Activated T-cell treated with anti-CD3 and anti-CD28 coated beads, Interleukin-2, amount 50 U/mL, for 24 hours (primary cell): ENCODE measurements around the gene BICC1.

Experiments used
- DNase-seq: peaks from one replicate; pipeline ENCODE4 v3.0.0-alpha.2; 2020
- H3K27ac Mint-ChIP-seq: 2 replicates; pipeline ENCODE4 v1.8.0; 2020; ENCODE audit warnings: mild to moderate bottlenecking, mixed read lengths
- H3K27me3 Mint-ChIP-seq: 2 replicates; pipeline ENCODE4 v1.8.0; 2020; ENCODE audit warnings: mixed read lengths
- H3K36me3 Mint-ChIP-seq: 2 replicates; pipeline ENCODE4 v1.8.0; 2020; ENCODE audit warnings: low read depth, mixed read lengths
- H3K4me1 Mint-ChIP-seq: 2 replicates; pipeline ENCODE4 v1.8.0; 2020; ENCODE audit warnings: low read depth, mixed read lengths
- H3K4me3 Mint-ChIP-seq: 2 replicates; pipeline ENCODE4 v1.8.0; 2020; ENCODE audit warnings: mild to moderate bottlenecking, moderate library complexity, mixed read lengths
- H3K9me3 Mint-ChIP-seq: 2 replicates; pipeline ENCODE4 v1.8.0; 2020; ENCODE audit warnings: mixed read lengths

Gene BICC1

DNA sequence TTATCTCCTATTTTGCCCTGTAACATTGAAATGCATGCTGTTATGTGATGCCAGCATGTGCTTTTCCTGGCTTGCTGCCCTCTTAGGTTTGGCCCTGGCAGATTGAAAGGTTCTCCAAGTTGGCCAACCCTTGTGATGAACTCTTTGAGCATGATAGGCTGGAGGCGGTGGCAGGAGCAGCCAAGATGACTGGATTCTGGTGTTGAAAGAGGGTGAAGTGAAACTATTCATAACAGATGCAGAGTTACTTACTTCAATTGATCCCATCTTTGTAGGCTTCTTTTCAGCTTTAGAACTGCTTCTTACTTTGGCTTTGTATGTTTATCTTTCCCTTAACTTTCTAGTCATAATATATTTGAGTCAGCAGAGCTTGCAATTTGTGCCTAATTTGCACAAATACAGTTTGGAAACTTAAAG lies 57.6 kb downstream of the BICC1 start:
- H3K27me3 Mint-ChIP-seq: no peaks in the 10 kb centered on the region
- H3K4me1 Mint-ChIP-seq: no peaks in the 10 kb centered on the region
- H3K36me3 Mint-ChIP-seq: no peaks in the 10 kb centered on the region
- H3K27ac Mint-ChIP-seq: no peak overlapping the region
- no peak for DNase-seq
- H3K4me3 Mint-ChIP-seq: no peak overlapping the region
- H3K9me3 Mint-ChIP-seq: peaks cover 15% of the 10 kb centered on the region

DNA sequence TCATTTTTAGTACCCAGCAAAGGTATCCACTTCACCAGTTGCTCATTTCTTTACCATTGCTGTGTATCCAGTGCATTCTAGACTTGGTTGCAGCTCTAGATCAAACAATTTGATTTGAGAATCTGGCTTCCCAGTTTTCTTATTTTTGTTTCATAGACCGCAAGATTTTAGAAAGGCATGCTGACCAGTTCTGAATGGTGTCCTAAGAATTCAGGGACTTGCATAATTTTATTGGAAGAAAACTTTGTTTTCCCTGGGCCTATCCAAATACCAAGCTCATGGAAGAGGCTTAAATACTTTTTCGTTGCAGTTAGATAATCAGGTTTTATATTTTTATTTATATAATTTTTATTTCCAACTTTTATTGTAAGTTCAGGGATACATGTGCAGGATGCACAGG lies 58.3 kb downstream of the BICC1 start:
- no peak for DNase-seq
- H3K36me3 Mint-ChIP-seq: no peaks in the 10 kb centered on the region
- no peak overlapping the region for H3K4me3 Mint-ChIP-seq
- no peaks in the 10 kb centered on the region for H3K27me3 Mint-ChIP-seq
- peaks cover 15% of the 10 kb centered on the region for H3K9me3 Mint-ChIP-seq
- H3K27ac Mint-ChIP-seq: no peak overlapping the region
- no peaks in the 10 kb centered on the region for H3K4me1 Mint-ChIP-seq

- H3K4me3 Mint-ChIP-seq: no peak overlapping the region
- no peaks in the 10 kb centered on the region for H3K4me1 Mint-ChIP-seq
- peaks cover 15% of the 10 kb centered on the region for H3K9me3 Mint-ChIP-seq
- no peak overlapping the region for H3K27ac Mint-ChIP-seq
- H3K36me3 Mint-ChIP-seq: no peaks in the 10 kb centered on the region
- H3K27me3 Mint-ChIP-seq: no peaks in the 10 kb centered on the region
- no peak for DNase-seq
These were observed 60.5 kb downstream of the BICC1 start for GRCh38 chr10:58573144-58573543.

- Mint-ChIP-seq H3K4me1 (no peaks in the 10 kb centered on the region), H3K27me3 (no peaks in the 10 kb centered on the region), H3K36me3 (no peaks in the 10 kb centered on the region), H3K27ac (no peak overlapping the region), H3K9me3 (peaks cover 15% of the 10 kb centered on the region), H3K4me3 (no peak overlapping the region)
- no peak for DNase-seq
These were observed 61.4 kb downstream of the BICC1 start for GRCh38 chr10:58574058-58574457.

GRCh38 chr10:58575491-58575890 lies 62.8 kb downstream of the BICC1 start:
- H3K4me3 Mint-ChIP-seq: no peak overlapping the region
- peaks cover 12% of the 10 kb centered on the region for H3K9me3 Mint-ChIP-seq
- no peak for DNase-seq
- no peaks in the 10 kb centered on the region for H3K27me3 Mint-ChIP-seq
- no peaks in the 10 kb centered on the region for H3K4me1 Mint-ChIP-seq
- H3K27ac Mint-ChIP-seq: no peak overlapping the region
- no peaks in the 10 kb centered on the region for H3K36me3 Mint-ChIP-seq

DNA sequence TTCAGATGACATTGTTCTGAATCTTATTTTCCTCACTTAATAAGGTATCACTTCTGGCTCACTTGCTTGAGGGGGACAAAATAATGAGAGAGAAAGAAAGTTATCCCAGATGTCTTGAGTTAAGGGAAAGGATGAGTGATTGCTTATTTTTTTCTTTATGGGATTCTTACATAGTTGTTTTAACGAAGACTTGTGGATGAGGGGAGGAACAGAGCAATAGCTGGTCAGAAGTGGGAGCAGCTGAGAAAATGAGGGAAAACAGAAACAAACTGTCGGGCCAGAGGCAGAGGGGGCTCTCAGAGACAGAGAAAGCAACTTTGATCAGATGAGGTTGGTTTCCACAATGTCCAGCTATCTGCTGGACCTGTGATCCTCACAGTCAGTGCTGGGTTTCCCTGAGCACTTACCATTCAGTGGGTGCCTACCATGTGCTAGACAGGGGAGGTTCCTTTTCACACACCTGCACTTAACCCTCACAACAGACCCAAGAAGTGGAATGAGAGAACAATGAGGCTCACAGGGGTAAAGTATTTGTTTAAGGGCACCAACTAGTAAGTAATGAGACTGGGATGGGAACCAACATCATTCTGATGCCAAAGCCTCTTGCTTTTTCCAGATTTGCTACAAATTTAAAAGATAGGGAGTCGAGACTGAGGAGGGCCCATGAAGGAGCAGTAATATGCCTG lies 64.2 kb downstream of the BICC1 start:
- no peaks in the 10 kb centered on the region for H3K36me3 Mint-ChIP-seq
- H3K4me1 Mint-ChIP-seq: no peaks in the 10 kb centered on the region
- H3K27me3 Mint-ChIP-seq: no peaks in the 10 kb centered on the region
- H3K4me3 Mint-ChIP-seq: no peak overlapping the region
- no peak overlapping the region for H3K27ac Mint-ChIP-seq
- H3K9me3 Mint-ChIP-seq: peaks cover under 1% of the 10 kb centered on the region
- no peak for DNase-seq

- Mint-ChIP-seq H3K9me3 (no peaks in the 10 kb centered on the region), H3K4me3 (no peak overlapping the region), H3K27me3 (no peaks in the 10 kb centered on the region), H3K27ac (no peak overlapping the region), H3K4me1 (no peaks in the 10 kb centered on the region), H3K36me3 (no peaks in the 10 kb centered on the region)
- DNase-seq: no peak
These were observed 64.7 kb downstream of the BICC1 start for GRCh38 chr10:58577437-58577777.

- no peak for DNase-seq
- Mint-ChIP-seq H3K27ac (no peak overlapping the region), H3K27me3 (no peaks in the 10 kb centered on the region), H3K4me3 (no peak overlapping the region), H3K9me3 (peaks cover 2% of the 10 kb centered on the region), H3K4me1 (no peaks in the 10 kb centered on the region), H3K36me3 (no peaks in the 10 kb centered on the region)
These were observed 65.7 kb downstream of the BICC1 start for GRCh38 chr10:58578366-58578765.

DNA sequence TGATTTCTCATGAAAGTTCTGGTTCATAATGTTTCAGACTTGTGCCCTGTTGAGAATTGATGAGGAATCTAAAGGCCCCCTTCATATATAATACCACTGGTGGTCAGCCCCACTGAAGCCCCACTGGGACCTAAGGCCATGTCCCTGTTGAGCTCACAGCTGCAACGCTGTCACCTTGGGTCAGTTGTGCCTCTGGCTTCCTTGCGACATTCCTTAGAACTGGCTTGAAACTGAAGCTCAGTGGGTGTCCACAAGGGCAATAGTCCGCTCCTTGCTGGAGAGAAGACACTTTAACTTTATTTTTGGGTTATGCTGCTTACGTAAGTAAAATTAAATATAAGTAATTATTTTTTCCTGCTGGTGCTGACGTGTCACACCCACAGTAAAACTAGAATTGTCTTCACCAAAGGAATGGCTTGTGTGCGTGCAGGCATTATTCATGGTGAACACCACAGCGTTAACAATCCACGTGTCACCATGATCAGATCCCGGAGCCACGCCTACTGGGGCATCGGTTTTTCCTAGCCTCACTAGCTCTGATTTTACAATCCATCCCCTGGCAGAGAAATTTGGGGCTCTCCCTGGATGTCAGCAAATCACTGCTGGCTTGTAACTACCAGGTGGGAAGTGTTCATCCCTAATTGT lies 66.5 kb downstream of the BICC1 start:
- Mint-ChIP-seq H3K9me3 (peaks cover 3% of the 10 kb centered on the region), H3K27ac (no peak overlapping the region), H3K27me3 (no peaks in the 10 kb centered on the region), H3K4me3 (no peak overlapping the region), H3K36me3 (no peaks in the 10 kb centered on the region), H3K4me1 (no peaks in the 10 kb centered on the region)
- no peak for DNase-seq

GRCh38 chr10:58582045-58582444 lies 69.4 kb downstream of the BICC1 start:
- H3K27ac Mint-ChIP-seq: no peak overlapping the region
- no peaks in the 10 kb centered on the region for H3K4me1 Mint-ChIP-seq
- no peak for DNase-seq
- no peaks in the 10 kb centered on the region for H3K27me3 Mint-ChIP-seq
- no peak overlapping the region for H3K4me3 Mint-ChIP-seq
- no peaks in the 10 kb centered on the region for H3K36me3 Mint-ChIP-seq
- peaks cover 3% of the 10 kb centered on the region for H3K9me3 Mint-ChIP-seq

DNA sequence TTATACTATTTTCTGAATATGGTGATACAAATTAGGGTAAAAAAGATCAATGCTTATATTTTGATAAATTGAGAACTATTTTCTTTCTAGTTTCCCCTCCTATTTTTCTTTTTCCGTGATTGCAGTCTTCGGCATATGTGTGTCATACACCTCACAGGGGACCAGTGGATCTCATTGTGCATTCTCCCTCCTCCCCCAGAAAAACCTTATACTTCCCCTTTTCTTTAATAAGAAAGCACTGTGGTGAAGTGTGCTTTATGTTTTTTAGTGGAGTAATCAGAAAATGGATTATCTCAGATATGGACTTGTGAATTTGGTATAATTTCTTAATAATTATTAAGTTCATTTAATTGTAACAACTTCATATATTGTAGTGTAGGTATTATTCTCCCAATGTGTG lies 72.8 kb downstream of the BICC1 start:
- no peak for DNase-seq
- Mint-ChIP-seq H3K36me3 (no peaks in the 10 kb centered on the region), H3K4me3 (no peak overlapping the region), H3K9me3 (peaks cover 3% of the 10 kb centered on the region), H3K4me1 (no peaks in the 10 kb centered on the region), H3K27ac (no peak overlapping the region), H3K27me3 (peaks cover 9% of the 10 kb centered on the region)

GRCh38 chr10:58586282-58587245 lies 73.9 kb downstream of the BICC1 start:
- Mint-ChIP-seq H3K4me1 (no peaks in the 10 kb centered on the region), H3K36me3 (no peaks in the 10 kb centered on the region), H3K27ac (no peak overlapping the region), H3K27me3 (peaks cover 9% of the 10 kb centered on the region), H3K9me3 (peaks cover 3% of the 10 kb centered on the region), H3K4me3 (no peak overlapping the region)
- DNase-seq: no peak

DNA sequence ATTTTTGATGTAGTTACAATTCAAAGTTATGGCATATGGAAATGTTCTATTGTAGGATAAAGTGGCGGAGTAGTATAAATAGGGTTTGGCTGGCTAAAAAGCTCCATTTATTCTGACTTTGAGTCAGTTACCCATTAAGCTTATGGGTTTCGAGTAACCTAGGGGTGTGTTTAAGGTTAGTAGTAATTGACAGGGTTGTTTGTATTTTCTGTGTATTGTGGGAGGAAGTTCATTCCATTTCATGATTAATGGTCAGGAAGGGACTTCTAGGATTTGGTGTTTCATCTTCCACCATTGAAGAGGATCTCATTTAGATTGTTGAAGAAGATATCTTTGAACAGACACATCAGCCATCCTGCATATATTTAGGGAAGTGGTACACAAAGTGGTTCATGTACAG lies 75.0 kb downstream of the BICC1 start:
- Mint-ChIP-seq H3K27me3 (peaks cover 11% of the 10 kb centered on the region), H3K9me3 (peaks cover 3% of the 10 kb centered on the region), H3K36me3 (no peaks in the 10 kb centered on the region), H3K4me3 (no peak overlapping the region), H3K27ac (no peak overlapping the region), H3K4me1 (no peaks in the 10 kb centered on the region)
- DNase-seq: no peak

- H3K4me3 Mint-ChIP-seq: no peak overlapping the region
These were observed 76.1 kb downstream of the BICC1 start for GRCh38 chr10:58588673-58589265.

More at GRCh38 chr10:58588673-58589265, 76.1 kb downstream of the BICC1 start:
- no peaks in the 10 kb centered on the region for H3K36me3 Mint-ChIP-seq
- H3K27me3 Mint-ChIP-seq: peaks cover 14% of the 10 kb centered on the region
- H3K27ac Mint-ChIP-seq: no peak overlapping the region
- H3K9me3 Mint-ChIP-seq: no peaks in the 10 kb centered on the region
- no peak for DNase-seq
- H3K4me1 Mint-ChIP-seq: no peaks in the 10 kb centered on the region
